AG04450 (cell line): ENCODE data around the gene DNM3. TPM values are rescaled to one million over a fixed set of nuclear protein-coding genes. Genes with fewer than 3 reads are reported as not detected.

ENCODE experiments used
- CTCF ChIA-PET: fragments of 300-600, 350-600 bp; formaldehyde crosslinking; extraction: SDS; loops from one replicate; lab custom pipeline; 2022; ENCODE audit warnings: antibody characterized with exemption, inconsistent platforms; lab: Charles Lee
- POLR2A ChIA-PET: fragments of 350-600 bp; formaldehyde crosslinking; extraction: SDS; loops from one replicate; lab custom pipeline; 2021; ENCODE audit warnings: antibody characterized with exemption, inconsistent platforms; lab: Yijun Ruan, JAX
- DNase-seq: peaks from one replicate; pipeline ENCODE4 v3.0.0-alpha.2; 2011; ENCODE audit warnings: low read depth, low spot score
- H3K27ac ChIP-seq: one replicate; pipeline ENCODE4 v1.5.1; 2012; ENCODE audit warnings: low read depth, low read length, control low read depth
- H3K27me3 ChIP-seq: one replicate; pipeline ENCODE4 v1.6.0; 2012; ENCODE audit warnings: low read length; ENCODE audit not compliant: control insufficient read depth, insufficient read depth
- H3K4me3 ChIP-seq: 2 replicates; pipeline ENCODE4 v1.5.1; 2011; ENCODE audit warnings: mild to moderate bottlenecking, low read depth, low read length, control low read depth
- H3K9me3 ChIP-seq: 2 replicates; pipeline ENCODE4 v1.5.1; 2012; ENCODE audit warnings: low read length; ENCODE audit not compliant: control insufficient read depth, insufficient read depth
- polyA plus RNA-seq: library from polyadenylated mRNA; depleted of rRNA; stranded (reverse); fragments of >200 nt; gene quantifications from 2 replicates; pipeline ENCODE4 v1.2.3, GENCODE V29; 2011
- TF ChIP-seq, protein P1 (sequence below): IDR thresholded peaks from 2 replicates; pipeline ENCODE4 v1.5.1; 2011; ENCODE audit warnings: low read depth, low read length, control low read depth, inconsistent platforms

Gene DNM3
- polyA plus RNA-seq, 1 experiment = 0.37 TPM

DNA sequence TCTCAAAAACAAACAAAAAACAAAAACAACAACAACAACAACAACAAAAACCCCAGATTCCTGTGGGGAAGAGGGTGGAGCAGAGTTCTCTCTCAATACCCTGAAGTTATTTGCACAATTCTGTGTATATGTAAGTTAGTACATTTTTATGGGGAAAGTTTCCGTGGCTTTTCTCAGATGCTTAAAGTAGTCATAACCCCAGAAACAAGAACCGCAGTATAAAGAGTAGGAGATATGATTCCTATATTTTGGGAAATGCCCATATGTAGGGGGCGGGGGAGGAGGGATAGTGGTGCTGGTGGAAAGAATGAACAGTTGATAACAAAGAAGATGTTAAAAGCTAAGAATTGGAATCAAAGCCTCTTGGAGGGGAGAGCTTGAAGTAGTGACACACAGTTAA lies 131.5 kb downstream of the DNM3 start:
- TF ChIP-seq, protein P1, sequence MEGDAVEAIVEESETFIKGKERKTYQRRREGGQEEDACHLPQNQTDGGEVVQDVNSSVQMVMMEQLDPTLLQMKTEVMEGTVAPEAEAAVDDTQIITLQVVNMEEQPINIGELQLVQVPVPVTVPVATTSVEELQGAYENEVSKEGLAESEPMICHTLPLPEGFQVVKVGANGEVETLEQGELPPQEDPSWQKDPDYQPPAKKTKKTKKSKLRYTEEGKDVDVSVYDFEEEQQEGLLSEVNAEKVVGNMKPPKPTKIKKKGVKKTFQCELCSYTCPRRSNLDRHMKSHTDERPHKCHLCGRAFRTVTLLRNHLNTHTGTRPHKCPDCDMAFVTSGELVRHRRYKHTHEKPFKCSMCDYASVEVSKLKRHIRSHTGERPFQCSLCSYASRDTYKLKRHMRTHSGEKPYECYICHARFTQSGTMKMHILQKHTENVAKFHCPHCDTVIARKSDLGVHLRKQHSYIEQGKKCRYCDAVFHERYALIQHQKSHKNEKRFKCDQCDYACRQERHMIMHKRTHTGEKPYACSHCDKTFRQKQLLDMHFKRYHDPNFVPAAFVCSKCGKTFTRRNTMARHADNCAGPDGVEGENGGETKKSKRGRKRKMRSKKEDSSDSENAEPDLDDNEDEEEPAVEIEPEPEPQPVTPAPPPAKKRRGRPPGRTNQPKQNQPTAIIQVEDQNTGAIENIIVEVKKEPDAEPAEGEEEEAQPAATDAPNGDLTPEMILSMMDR = no peak
- no peaks in the 10 kb centered on the region for H3K27me3 ChIP-seq
- H3K9me3 ChIP-seq = no peaks in the 10 kb centered on the region
- no peak overlapping the region for H3K4me3 ChIP-seq
- no peak for DNase-seq
- H3K27ac ChIP-seq = no peak overlapping the region
- CTCF ChIA-PET = interaction anchor here (1.0 kb wide), 1 partner anchor 12 kb away, joined by 3 read pairs; no protein-coding TSS in a partner anchor
- POLR2A ChIA-PET = no interaction called here

DNA sequence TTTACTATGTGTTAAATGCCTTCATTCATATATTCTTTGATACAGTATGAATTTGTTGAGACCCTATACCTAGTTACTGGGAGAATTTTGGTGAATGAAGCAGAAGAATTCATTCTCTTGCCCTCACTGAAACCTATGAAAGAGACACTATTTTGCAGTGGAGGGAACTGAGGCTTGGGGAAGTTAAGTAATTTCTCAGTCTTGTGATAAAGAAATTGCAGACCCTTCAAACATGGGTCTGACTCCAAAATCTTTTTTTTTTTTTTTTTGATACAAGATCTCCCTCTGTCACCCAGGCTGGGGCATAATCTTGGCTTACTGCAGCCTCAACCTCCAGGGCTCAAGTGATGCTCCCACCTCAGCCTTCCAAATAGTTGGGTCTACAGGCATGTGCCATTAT lies 132.1 kb downstream of the DNM3 start:
- Histone ChIP-seq H3K9me3 (no peaks in the 10 kb centered on the region), H3K4me3 (no peak overlapping the region), H3K27ac (no peak overlapping the region), H3K27me3 (no peaks in the 10 kb centered on the region)
- CTCF ChIA-PET = no interaction called here
- TF ChIP-seq, protein P1 = no peak
- no peak for DNase-seq
- POLR2A ChIA-PET = no interaction called here

DNA sequence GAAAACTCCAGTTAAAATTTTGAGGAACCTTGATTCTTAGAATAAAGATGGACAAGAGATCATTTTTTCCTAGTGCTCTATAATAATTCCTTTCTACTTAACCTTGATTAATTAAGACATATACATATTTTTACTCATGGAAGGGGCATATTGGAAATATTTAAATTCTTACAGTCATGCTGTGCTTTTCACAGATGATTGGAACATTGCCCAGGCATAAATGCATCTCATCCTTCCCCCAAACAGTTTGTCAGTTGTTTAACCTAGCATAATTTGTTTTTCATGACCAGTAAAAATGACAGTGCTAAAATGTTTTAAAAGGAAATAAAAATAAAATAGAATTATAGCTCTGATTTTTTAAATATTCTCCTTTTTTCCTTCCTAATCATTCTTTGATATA lies 140.0 kb downstream of the DNM3 start:
- H3K9me3 ChIP-seq = no peaks in the 10 kb centered on the region
- TF ChIP-seq, protein P1 = no peak
- H3K4me3 ChIP-seq = no peak overlapping the region
- no peak for DNase-seq
- peaks cover 2% of the 10 kb centered on the region for H3K27me3 ChIP-seq
- CTCF ChIA-PET = interaction anchor here (1.0 to 13.7 kb wide), 7 partner anchors 10 to 668 kb away, joined by 3 to 484 read pairs (median 4); partner anchors contain the start of gene FMO4
- POLR2A ChIA-PET = interaction anchor here (1.2 kb wide), 1 partner anchor 182 kb away, joined by 4 read pairs; no protein-coding TSS in a partner anchor
- no peak overlapping the region for H3K27ac ChIP-seq

DNA sequence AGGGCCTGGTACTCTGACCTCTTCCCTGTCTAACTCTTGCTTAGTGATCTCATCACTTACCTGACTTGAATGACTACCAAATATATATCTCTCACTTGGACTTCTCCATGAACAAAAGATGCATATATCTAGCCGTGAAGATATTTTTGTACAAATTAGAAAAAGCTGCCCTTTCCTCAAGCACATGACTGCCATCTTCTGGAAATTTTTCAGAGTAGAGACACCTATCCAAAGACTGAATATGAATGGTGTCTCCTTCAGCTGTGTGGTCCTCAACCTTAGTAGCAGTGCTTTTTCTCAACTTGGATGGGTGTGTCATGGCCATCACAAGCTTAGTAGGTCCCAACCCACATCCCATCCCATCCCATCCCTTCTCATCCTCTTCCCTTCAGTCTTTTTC lies 142.3 kb downstream of the DNM3 start:
- TF ChIP-seq, protein P1 = peak; percentile 43

DNA sequence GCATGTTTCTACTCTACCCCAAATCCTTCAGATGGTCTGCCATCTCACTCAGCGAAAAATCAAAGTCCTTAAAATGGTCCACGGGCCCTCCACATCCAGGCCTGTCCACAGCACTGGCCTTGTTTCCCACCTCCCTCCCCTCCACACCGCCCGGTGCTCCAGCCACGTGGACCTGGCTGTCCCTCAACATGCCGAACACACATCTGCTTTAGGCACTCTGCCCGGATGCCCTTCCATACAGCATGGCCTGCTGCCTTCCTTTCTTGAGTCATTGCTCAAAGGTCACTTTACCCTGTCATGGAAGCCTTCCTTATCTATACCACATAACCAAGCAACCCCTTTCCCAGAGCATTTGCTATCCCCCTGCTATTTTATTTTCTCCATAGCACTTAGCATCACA lies 143.0 kb downstream of the DNM3 start:
- no peaks in the 10 kb centered on the region for H3K9me3 ChIP-seq
- CTCF ChIA-PET = interaction anchor here (0.7 to 13.7 kb wide), 33 partner anchors 8 to 501 kb away, joined by 3 to 484 read pairs (median 5); partner anchors contain the start of genes DNM3 and METTL13

More for the DNA sequence above, 142.3 kb downstream of the DNM3 start:
- Histone ChIP-seq H3K27ac (no peak overlapping the region), H3K9me3 (no peaks in the 10 kb centered on the region), H3K4me3 (no peak overlapping the region), H3K27me3 (peaks cover 2% of the 10 kb centered on the region)
- no peak for DNase-seq
- CTCF ChIA-PET = interaction anchor here (0.7 to 13.7 kb wide), 21 partner anchors 13 to 500 kb away, joined by 3 to 484 read pairs (median 4); partner anchors contain the start of gene DNM3
- POLR2A ChIA-PET = no interaction called here

More for the DNA sequence above, 143.0 kb downstream of the DNM3 start:
- Histone ChIP-seq H3K27ac (no peak overlapping the region), H3K27me3 (peaks cover 2% of the 10 kb centered on the region), H3K4me3 (no peak overlapping the region)
- POLR2A ChIA-PET = no interaction called here
- TF ChIP-seq, protein P1 = no peak
- DNase-seq = no peak
